Nephron (organoid): ENCODE results near the gene DCLRE1C.
"Not testable (repeated sequence)": the region's sequence is repeated elsewhere in the genome, so short reads cannot be mapped to it uniquely, and the experiment has no call there.

ENCODE experiments used
- H3K27ac Mint-ChIP-seq, 3 experiments: 2 replicates each; pipeline ENCODE4 v1.8.0; 2020; ENCODE audit warnings: mixed read lengths in 3 of 3, mild to moderate bottlenecking in 2 of 3, moderate library complexity in 1 of 3
- H3K27me3 Mint-ChIP-seq: 2 replicates; pipeline ENCODE4 v1.8.0; 2021; ENCODE audit warnings: low read depth, mild to moderate bottlenecking, moderate library complexity, mixed read lengths
- H3K36me3 Mint-ChIP-seq: 2 replicates; pipeline ENCODE4 v1.8.0; 2020; ENCODE audit warnings: low read depth, mixed read lengths
- H3K4me1 Mint-ChIP-seq: 2 replicates; pipeline ENCODE4 v1.8.0; 2020; ENCODE audit warnings: mixed read lengths
- H3K4me3 Mint-ChIP-seq, 3 experiments: 2 replicates each; pipeline ENCODE4 v1.8.0; 2020; ENCODE audit warnings: mild to moderate bottlenecking in 3 of 3, mixed read lengths in 3 of 3, moderate library complexity in 2 of 3
- H3K9me3 Mint-ChIP-seq: 2 replicates; pipeline ENCODE4 v1.8.0; 2020; ENCODE audit warnings: mixed read lengths
- CTCF ChIP-seq, 3 experiments: fragments of 200-600 bp; sonication (generic); IDR thresholded peaks; one replicate each; pipeline ENCODE4 v1.5.0; 2021; ENCODE audit warnings: antibody characterized with exemption in 3 of 3; ENCODE audit not compliant: unreplicated experiment in 3 of 3

Gene DCLRE1C

GRCh38 chr10:14879124-14879927 lies 74.6 kb downstream of the DCLRE1C start:
- H3K9me3 Mint-ChIP-seq = no peaks in the 10 kb centered on the region
- peak overlapping the region; percentile 59 to 89 (median 86) for H3K27ac Mint-ChIP-seq

GRCh38 chr10:14878266-14879123 lies 75.4 kb downstream of the DCLRE1C start, which contains the start of gene SUV39H2:
TSS of gene SUV39H2 (plus strand) at chr10:14878866. CDS start at chr10:14878889, 23 bp downstream.
- Mint-ChIP-seq H3K36me3 (peaks cover 6% of the 10 kb centered on the region), H3K4me1 (peaks cover 25% of the 10 kb centered on the region), H3K27me3 (no peaks in the 10 kb centered on the region), H3K9me3 (no peaks in the 10 kb centered on the region), H3K27ac (peak within 1 kb of the TSS; percentile 96 to 99 (median 99)), H3K4me3 (peak within 1 kb of the TSS; percentile 97 to 99 (median 99))
- TF ChIP-seq CTCF (IDR thresholded peaks at IDR 0.05; ENCODE audit: unreplicated experiment in 3 of 3) = no peak

More at GRCh38 chr10:14879124-14879927, 74.6 kb downstream of the DCLRE1C start:
- no peaks in the 10 kb centered on the region for H3K27me3 Mint-ChIP-seq
- peaks cover 25% of the 10 kb centered on the region for H3K4me1 Mint-ChIP-seq
- peak overlapping the region; percentile 94 to 96 (median 95) for H3K4me3 Mint-ChIP-seq
- TF ChIP-seq CTCF (IDR thresholded peaks at IDR 0.05; ENCODE audit: unreplicated experiment in 3 of 3) = no peak
- peaks cover 6% of the 10 kb centered on the region for H3K36me3 Mint-ChIP-seq

GRCh38 chr10:14876764-14877163 lies 77.1 kb downstream of the DCLRE1C start:
- Mint-ChIP-seq H3K9me3 (no peaks in the 10 kb centered on the region), H3K27me3 (no peaks in the 10 kb centered on the region), H3K4me3 (peak overlapping the region; percentile 97 to 99 (median 99)), H3K4me1 (peaks cover 25% of the 10 kb centered on the region), H3K36me3 (no peaks in the 10 kb centered on the region), H3K27ac (peak overlapping the region; percentile 96 to 99 (median 99))
- no peak for TF ChIP-seq CTCF (IDR thresholded peaks at IDR 0.05; ENCODE audit: unreplicated experiment in 3 of 3)

GRCh38 chr10:14875941-14876340 lies 78.0 kb downstream of the DCLRE1C start:
- Mint-ChIP-seq H3K27ac (peak overlapping the region in 2 of 3 experiments; percentile 35 to 99), H3K9me3 (no peaks in the 10 kb centered on the region), H3K4me1 (peaks cover 25% of the 10 kb centered on the region), H3K4me3 (peak overlapping the region; percentile 97 to 99 (median 99)), H3K36me3 (no peaks in the 10 kb centered on the region), H3K27me3 (no peaks in the 10 kb centered on the region)
- no peak for TF ChIP-seq CTCF (IDR thresholded peaks at IDR 0.05; ENCODE audit: unreplicated experiment in 3 of 3)

GRCh38 chr10:14873090-14873760 lies 80.7 kb downstream of the DCLRE1C start:
- no peak for TF ChIP-seq CTCF (IDR thresholded peaks at IDR 0.05; ENCODE audit: unreplicated experiment in 3 of 3)
- H3K36me3 Mint-ChIP-seq = peaks cover 13% of the 10 kb centered on the region
- H3K4me1 Mint-ChIP-seq = peaks cover 15% of the 10 kb centered on the region
- no peaks in the 10 kb centered on the region for H3K9me3 Mint-ChIP-seq
- H3K27ac Mint-ChIP-seq = no peak overlapping the region
- no peaks in the 10 kb centered on the region for H3K27me3 Mint-ChIP-seq
- no peak overlapping the region for H3K4me3 Mint-ChIP-seq

- peaks cover 52% of the 10 kb centered on the region for H3K36me3 Mint-ChIP-seq
- not testable (repeated sequence) for H3K4me3 Mint-ChIP-seq, H3K27ac Mint-ChIP-seq, H3K9me3 Mint-ChIP-seq, H3K4me1 Mint-ChIP-seq, H3K27me3 Mint-ChIP-seq
These were observed 89.0 kb downstream of the DCLRE1C start for GRCh38 chr10:14864871-14865270.

GRCh38 chr10:14864466-14864865 lies 89.4 kb downstream of the DCLRE1C start:
- not testable (repeated sequence) for H3K4me3 Mint-ChIP-seq, H3K27me3 Mint-ChIP-seq, H3K9me3 Mint-ChIP-seq, H3K27ac Mint-ChIP-seq, H3K4me1 Mint-ChIP-seq
- peaks cover 48% of the 10 kb centered on the region for H3K36me3 Mint-ChIP-seq
